Amniotic stem cell (primary cell): ENCODE measurements around the gene DCST2.

Experiments used
- DNase-seq: peaks from one replicate; lab custom pipeline; 2025; lab: John Stamatoyannopoulos, UW

Gene DCST2

GRCh38 chr1:155033524-155033923, at the start of gene DCST2, which contains the start of gene DCST1:
Gene DCST2 (minus strand): TSS chr1:155033781. CDS start chr1:155033701, 80 bp downstream.
Gene DCST1 (plus strand): TSS chr1:155033824. CDS start chr1:155034037, 213 bp downstream.
- no peak for DNase-seq

GRCh38 chr1:155083052-155083541, 49.5 kb upstream of the DCST2 start:
- no peak for DNase-seq

- no peak for DNase-seq
Measured at GRCh38 chr1:155082301-155083051, 48.9 kb upstream of the DCST2 start.

GRCh38 chr1:155081472-155082300, 48.1 kb upstream of the DCST2 start:
- DNase-seq = no peak

- no peak for DNase-seq
Measured at GRCh38 chr1:155080312-155081228, 47.0 kb upstream of the DCST2 start.

- no peak for DNase-seq
Measured at GRCh38 chr1:155079487-155080311, 46.1 kb upstream of the DCST2 start.

DNA sequence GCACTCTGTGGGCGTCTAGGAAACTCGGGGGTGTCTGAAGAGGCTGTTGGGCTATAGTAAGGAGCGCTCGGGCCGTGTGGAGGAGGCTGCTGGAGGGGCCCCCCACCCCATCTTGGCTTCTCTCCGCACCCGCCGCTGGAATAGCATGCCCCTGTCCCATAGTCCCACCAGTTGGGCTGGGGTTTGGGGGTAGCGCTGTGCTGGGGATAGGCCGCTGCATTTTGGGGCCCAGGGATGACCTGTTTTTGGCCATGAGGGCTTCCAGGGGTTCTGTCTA, 45.6 kb upstream of the DCST2 start:
- DNase-seq = no peak

DNA sequence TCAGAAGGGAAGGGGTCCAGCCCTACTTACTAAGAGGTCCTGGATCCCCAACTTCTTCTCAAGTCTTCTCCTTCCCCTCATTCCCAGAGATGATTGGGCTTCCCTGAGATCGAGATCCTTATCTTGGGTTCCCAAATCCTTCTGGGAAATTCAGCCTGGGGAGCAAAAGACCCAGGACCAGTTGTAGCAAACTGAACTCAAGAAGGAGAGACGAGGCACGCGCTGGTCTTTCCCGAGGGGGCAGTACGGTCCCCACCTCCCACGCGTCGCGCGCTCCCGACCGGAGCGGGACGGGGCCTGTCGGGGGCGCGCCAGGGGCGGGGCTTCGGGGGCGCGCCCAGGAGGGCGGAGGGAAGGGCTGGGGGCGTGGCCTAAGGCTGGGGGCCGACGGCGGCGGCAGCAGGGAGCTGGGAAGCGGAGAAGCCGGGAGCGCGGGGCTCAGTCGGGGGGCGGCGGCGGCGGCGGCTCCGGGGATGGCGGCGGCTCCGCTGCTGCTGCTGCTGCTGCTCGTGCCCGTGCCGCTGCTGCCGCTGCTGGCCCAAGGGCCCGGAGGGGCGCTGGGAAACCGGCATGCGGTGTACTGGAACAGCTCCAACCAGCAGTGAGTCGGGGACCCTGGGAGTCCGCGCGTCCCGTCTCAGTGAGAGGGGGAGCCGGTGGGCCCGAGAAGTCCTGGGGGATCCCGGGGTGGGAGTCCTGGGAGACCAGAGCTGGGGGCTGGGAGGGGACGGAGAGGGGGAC, 45.1 kb upstream of the DCST2 start, which contains the start of gene EFNA3:
Gene EFNA3 (plus strand): TSS at position 369 of the 741 bp plus-strand sequence. CDS start 105 bp downstream, at position 474.
- no peak for DNase-seq

GRCh38 chr1:155077758-155078445, 44.3 kb upstream of the DCST2 start:
- DNase-seq = no peak

DNA sequence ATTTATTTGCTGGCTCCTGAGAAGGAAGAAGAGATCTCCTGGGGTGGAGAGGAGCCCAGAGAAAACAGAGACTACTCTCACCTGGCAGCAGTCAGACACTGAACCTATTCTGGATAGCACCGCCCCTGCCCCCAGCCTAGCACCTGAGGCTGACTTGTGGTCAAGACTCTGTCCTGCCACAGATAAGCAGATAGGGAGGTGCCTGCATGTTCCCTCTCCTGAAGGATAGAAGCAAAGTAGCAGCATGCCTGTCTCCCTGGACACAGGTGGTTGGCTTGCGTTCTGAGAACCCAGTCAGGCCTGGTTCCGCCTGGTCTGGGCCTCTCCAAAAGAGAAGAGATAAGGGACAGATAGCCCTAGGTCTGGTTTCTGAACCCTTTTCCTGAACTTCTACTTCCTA, 43.8 kb upstream of the DCST2 start:
- no peak for DNase-seq

DNA sequence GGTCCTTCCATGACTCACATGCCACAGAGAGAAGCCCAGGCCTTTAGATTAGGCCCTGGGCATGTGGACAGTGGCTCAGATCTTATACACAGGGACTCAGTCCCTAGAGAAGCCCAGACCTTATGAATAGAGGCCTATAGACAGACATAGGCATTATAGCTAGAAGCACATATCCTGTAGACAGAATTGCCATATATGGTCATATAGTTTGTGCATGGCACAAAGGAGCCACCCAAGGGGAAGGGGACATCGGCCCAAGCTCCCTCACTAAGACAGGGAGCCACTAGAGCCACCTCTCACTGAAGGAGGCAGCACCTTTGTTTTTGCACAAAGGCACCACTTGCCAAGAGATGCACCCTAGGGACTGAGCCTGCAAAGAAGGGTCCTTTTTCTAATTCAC, 42.8 kb upstream of the DCST2 start:
- no peak for DNase-seq

- no peak for DNase-seq
Measured at GRCh38 chr1:155075535-155075934, 42.0 kb upstream of the DCST2 start.

- DNase-seq = no peak
Measured at GRCh38 chr1:155073377-155074242, 40.0 kb upstream of the DCST2 start.

GRCh38 chr1:155072531-155073289, 39.1 kb upstream of the DCST2 start:
- no peak for DNase-seq

GRCh38 chr1:155071701-155072100, 38.1 kb upstream of the DCST2 start:
- DNase-seq = no peak

GRCh38 chr1:155070721-155071569, 37.4 kb upstream of the DCST2 start:
- peak; percentile 15 for DNase-seq

DNA sequence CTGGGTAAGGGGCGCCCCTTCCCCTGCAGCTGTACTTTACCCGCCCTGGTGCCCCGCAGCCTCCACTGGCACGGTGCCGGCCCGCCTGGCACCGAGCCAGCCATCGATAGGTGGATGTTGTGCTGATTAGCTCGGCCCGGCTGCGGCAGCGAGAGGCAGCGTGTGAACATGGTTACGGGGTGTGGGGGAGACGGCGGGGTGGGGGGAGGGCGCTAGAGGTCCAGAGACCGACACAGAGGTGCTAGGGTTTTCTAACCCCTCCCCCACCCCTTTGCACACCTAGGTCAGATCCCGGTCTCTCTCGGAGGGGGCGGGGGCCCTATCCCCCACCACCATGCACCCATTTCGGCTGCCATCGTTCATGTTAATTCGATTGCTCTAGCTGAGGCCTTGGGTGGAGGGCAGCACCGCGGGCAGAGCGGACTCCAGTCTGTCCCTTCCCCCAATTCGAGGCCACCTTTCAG, 36.6 kb upstream of the DCST2 start:
- no peak for DNase-seq
